Thymus (tissue), 11 donors: ENCODE measurements around the gene POC1A. TPM values are rescaled to one million over a fixed set of nuclear protein-coding genes. Genes with fewer than 3 reads are reported as not detected.

Source experiments
- DNase-seq, 9 donors: peaks; one replicate each; pipeline ENCODE4 v3.0.0-alpha.2; 2013; ENCODE audit warnings: low spot score in 9 of 9, low read depth in 6 of 9, missing footprints in 1 of 9
- H3K27ac ChIP-seq, 2 donors: one replicate each; pipeline ENCODE4 v1.5.1; 2013; ENCODE audit warnings: control low read depth in 1 of 2, low read depth in 1 of 2, low read length in 1 of 2, mild to moderate bottlenecking in 1 of 2, moderate library complexity in 1 of 2
- H3K27me3 ChIP-seq, 2 donors: one replicate each; pipeline ENCODE4 v1.5.1; 2013; ENCODE audit warnings: low read length in 1 of 2; ENCODE audit not compliant: control insufficient read depth in 2 of 2, insufficient read depth in 1 of 2
- H3K36me3 ChIP-seq, 2 donors: one replicate each; pipeline ENCODE4 v1.5.1; 2013; ENCODE audit warnings: low read length in 1 of 2, mild to moderate bottlenecking in 1 of 2, moderate library complexity in 1 of 2; ENCODE audit not compliant: control insufficient read depth in 2 of 2, insufficient read depth in 2 of 2
- H3K4me1 ChIP-seq, 2 donors: one replicate each; pipeline ENCODE4 v1.5.1; 2013; ENCODE audit warnings: low read length in 2 of 2; ENCODE audit not compliant: control insufficient read depth in 2 of 2, insufficient read depth in 2 of 2
- H3K4me3 ChIP-seq, 2 donors: one replicate each; pipeline ENCODE4 v1.5.1; 2013; ENCODE audit warnings: low read length in 2 of 2, control low read depth in 1 of 2, mild to moderate bottlenecking in 1 of 2
- H3K9me3 ChIP-seq, 2 donors: one replicate each; pipeline ENCODE4 v1.5.1; 2013; ENCODE audit warnings: low read length in 1 of 2, mild to moderate bottlenecking in 1 of 2; ENCODE audit not compliant: control insufficient read depth in 2 of 2, insufficient read depth in 1 of 2
- WGBS: extraction: QIAGEN DNeasy Blood & Tissue Kit; methylation state at CpG from one replicate; pipeline ENCODE4 v1.1.7; 2013; 5-methylcytosine and 5-hydroxymethylcytosine counted together
- polyA plus RNA-seq: library from polyadenylated mRNA; stranded (reverse); fragments of 200-250 nt; gene quantifications from one replicate; pipeline ENCODE4 v1.2.3, GENCODE V29; 2013
- total RNA-seq: library from RNA; stranded (reverse); fragments of 120-200 nt; gene quantifications from one replicate; pipeline ENCODE4 v1.2.4, GENCODE V29; 2013
- donor health status: healthy.

The POC1A gene
- total and polyA plus RNA-seq, 2 donors = 2.6 to 12.3 TPM

DNA sequence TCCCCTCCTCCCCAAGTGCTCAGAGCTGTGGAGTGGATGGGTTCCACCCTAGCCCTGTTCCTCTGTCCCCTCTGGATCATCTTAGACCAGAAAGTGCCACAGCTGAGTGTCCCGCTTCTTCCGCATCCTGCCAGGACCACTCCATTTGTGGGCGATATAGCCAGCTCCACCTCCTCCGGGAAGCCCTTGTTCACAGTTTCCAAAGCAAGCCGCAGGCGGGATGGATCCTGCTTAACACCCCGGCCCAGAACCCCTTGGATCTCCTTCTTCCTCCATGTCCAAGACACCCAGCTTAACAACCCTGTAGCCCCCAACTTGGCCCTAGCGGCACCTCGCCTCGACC, 43.2 kb upstream of the POC1A start:
- WGBS = 67% methylated on average over 10 of the region's 10 CpGs
- H3K27ac ChIP-seq = peak overlapping the region; percentile 45 to 77
- no peaks in the 10 kb centered on the region for H3K27me3 ChIP-seq
- DNase-seq = no peak
- H3K36me3 ChIP-seq = peaks cover 2 to 26% of the 10 kb centered on the region in 2 donors
- peaks cover 0 to 6% of the 10 kb centered on the region in 2 donors for H3K9me3 ChIP-seq
- peaks cover 8 to 34% of the 10 kb centered on the region in 2 donors for H3K4me1 ChIP-seq
- H3K4me3 ChIP-seq = peak overlapping the region; percentile 71 to 100

DNA sequence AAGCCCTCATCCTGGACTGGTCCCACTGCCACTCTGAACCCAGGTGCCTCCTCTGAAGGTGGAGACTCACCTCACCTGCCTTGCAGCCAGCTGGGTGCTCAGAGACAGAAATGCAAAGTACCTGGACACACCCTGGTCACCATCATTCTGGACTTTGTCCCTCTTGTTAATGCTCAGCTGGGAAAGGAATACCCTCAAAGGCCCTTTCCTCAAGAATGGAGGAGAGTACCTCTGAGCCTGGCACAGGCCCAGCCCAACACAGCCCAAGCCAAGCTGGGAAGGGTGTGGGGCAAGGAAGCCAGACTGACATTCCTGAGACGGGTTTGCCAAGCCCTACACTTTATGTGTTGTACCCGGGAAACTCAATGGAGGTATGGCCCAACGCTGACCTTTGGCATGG, 42.8 kb upstream of the POC1A start:
- no peak for DNase-seq
- H3K27ac ChIP-seq = no peak overlapping the region
- H3K36me3 ChIP-seq = peaks cover 0 to 22% of the 10 kb centered on the region in 2 donors
- H3K27me3 ChIP-seq = no peaks in the 10 kb centered on the region
- H3K4me1 ChIP-seq = peaks cover 8 to 34% of the 10 kb centered on the region in 2 donors
- H3K4me3 ChIP-seq = no peak overlapping the region
- 94% methylated on average over 3 of the region's 3 CpGs for WGBS
- H3K9me3 ChIP-seq = peaks cover 0 to 6% of the 10 kb centered on the region in 2 donors

DNA sequence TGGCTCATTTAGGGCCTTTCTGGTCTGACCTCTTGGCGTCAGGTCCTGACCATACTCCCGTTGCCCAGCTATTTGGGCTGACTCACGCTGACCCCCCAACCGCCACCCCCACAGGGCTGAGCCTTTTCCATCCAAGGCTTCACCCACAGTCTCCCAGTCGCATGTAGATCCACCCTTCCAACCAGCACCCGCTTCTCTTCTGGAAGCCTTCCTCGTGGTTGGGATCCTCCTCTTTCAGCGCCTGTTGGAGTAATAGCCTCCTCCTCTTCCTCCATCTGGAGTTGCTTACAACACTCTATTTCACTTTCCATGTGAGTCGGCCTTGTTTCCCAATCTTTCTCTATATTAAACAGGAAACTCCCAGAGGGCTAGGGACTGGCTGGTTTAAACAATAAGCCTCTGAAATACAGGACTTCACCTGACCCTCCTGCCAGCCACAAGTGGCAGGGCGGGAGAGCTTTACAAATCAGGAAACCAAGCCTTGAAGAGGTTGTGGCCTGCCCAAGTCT, 41.7 kb upstream of the POC1A start:
- H3K4me3 ChIP-seq = no peak overlapping the region
- H3K9me3 ChIP-seq = peaks cover 0 to 6% of the 10 kb centered on the region in 2 donors
- 92% methylated on average over 10 of the region's 10 CpGs for WGBS
- H3K27me3 ChIP-seq = no peaks in the 10 kb centered on the region
- H3K36me3 ChIP-seq = peaks cover 0 to 15% of the 10 kb centered on the region in 2 donors
- H3K27ac ChIP-seq = peak overlapping the region; percentile 8 to 12
- peaks cover 8 to 31% of the 10 kb centered on the region in 2 donors for H3K4me1 ChIP-seq
- DNase-seq = no peak

DNA sequence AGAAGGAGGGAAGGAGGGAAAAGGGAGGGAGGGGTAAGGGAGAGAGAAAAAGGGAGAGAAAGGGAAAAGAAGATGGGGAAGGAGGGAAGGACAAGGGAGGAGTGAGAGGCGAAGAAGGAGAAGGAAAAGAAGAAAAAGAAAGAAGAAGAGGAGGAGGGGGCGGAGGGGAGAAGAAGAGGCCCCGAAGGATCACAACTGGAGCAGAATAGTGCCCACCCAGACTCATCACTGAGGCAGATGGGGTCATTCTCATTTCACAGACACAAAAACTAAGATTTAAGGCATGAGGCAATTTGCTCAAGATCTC, 41.0 kb upstream of the POC1A start:
- peaks cover 8 to 31% of the 10 kb centered on the region in 2 donors for H3K4me1 ChIP-seq

DNA sequence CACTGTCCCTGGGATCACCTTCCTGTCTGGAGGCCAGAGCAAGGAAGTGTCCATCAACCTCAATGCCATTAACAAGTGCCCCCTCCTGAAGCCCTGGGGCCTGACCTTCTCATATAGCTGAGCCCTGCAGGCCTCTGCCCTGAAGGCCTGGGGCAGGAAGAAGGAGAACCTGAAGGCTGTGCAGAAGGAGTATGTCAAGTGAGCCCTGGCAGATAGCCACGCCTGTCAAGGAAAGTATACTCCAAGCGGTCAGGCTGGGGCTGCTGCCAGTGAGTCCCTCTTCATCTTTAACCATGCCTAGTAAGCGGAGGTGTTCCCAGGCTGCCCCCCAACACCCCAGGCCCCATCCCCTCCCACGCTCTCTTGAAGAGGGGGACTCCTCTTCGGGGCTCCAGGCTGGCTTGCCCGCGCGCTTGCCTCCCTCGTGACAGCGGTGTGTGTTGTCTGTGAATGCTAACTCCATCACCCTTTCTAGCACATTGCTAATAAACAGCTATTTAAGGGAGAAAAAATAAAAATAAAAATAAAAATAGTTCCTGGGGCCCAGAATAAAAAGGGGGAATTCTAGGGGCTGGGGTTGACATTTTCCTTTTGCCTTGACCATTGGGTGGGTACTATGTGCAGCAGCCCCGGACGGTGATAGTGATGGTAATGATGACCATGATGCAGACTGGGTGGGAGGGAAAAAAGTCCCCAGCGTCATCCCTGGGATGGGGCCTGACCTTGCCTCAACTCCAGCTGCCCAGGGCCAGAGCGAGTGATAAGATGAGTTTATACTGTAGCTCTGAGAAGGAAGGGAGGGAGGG, 40.5 kb upstream of the POC1A start:
- Histone ChIP-seq H3K9me3 (peaks cover 0 to 6% of the 10 kb centered on the region in 2 donors), H3K4me1 (peaks cover 8 to 31% of the 10 kb centered on the region in 2 donors), H3K36me3 (peaks cover 0 to 6% of the 10 kb centered on the region in 2 donors), H3K27ac (no peak overlapping the region), H3K4me3 (no peak overlapping the region), H3K27me3 (no peaks in the 10 kb centered on the region)
- no peak for DNase-seq
- 95% methylated on average over 14 of the region's 14 CpGs for WGBS

More for the DNA sequence above, 41.0 kb upstream of the POC1A start:
- H3K9me3 ChIP-seq = peaks cover 0 to 6% of the 10 kb centered on the region in 2 donors
- H3K36me3 ChIP-seq = peaks cover 0 to 11% of the 10 kb centered on the region in 2 donors
- no peaks in the 10 kb centered on the region for H3K27me3 ChIP-seq
- 94% methylated on average over 3 of the region's 3 CpGs for WGBS
- DNase-seq = no peak
- H3K4me3 ChIP-seq = no peak overlapping the region
- H3K27ac ChIP-seq = no peak overlapping the region

DNA sequence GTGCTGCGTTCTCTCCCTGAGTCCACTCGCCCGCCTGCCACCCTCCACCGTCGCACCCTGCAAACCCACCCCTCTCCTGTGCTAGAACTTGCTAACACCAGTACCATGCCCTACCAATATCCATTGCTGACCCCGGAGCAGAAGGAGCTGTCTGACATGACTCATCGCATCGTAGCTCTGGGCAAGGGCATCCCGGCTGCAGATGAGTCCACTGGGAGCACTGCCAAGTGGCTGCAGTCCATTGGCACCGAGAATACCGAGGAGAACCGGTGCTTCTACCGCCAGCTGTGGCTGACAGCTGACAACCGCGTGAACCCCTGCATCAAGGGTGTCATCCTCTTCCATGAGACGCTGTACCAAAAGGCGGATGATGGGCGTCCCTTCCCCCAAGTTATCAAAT, 38.8 kb upstream of the POC1A start:
- Histone ChIP-seq H3K4me1 (peaks cover 0 to 25% of the 10 kb centered on the region in 2 donors), H3K27ac (no peak overlapping the region), H3K9me3 (peaks cover 0 to 6% of the 10 kb centered on the region in 2 donors), H3K4me3 (no peak overlapping the region), H3K27me3 (no peaks in the 10 kb centered on the region), H3K36me3 (no peaks in the 10 kb centered on the region)
- WGBS = 97% methylated on average over 18 of the region's 18 CpGs
- no peak for DNase-seq

DNA sequence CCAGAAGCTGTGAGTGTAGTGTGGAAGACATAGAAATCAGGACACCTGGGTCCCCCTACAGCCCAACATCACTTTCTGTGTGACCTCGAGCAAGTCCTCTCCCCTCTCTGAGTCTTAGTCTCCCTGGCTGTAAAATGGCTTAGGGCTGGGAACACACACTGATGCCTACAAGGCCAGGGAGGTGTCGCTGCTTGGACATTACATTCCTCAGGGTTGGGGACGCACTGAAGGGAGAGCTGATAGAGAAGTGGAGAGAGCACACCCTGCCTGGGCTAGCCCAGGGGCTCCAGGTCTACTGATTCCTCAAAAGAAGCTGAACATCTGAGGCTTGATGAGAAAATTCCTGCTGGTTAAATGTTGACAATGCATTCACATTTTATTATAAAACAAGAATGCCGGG, 37.4 kb upstream of the POC1A start:
- H3K27ac ChIP-seq = no peak overlapping the region
- DNase-seq = no peak
- peaks cover 0 to 12% of the 10 kb centered on the region in 2 donors for H3K4me1 ChIP-seq
- H3K9me3 ChIP-seq = no peaks in the 10 kb centered on the region
- H3K27me3 ChIP-seq = no peaks in the 10 kb centered on the region
- no peaks in the 10 kb centered on the region for H3K36me3 ChIP-seq
- no peak overlapping the region for H3K4me3 ChIP-seq
- 97% methylated on average over 4 of the region's 4 CpGs for WGBS

DNA sequence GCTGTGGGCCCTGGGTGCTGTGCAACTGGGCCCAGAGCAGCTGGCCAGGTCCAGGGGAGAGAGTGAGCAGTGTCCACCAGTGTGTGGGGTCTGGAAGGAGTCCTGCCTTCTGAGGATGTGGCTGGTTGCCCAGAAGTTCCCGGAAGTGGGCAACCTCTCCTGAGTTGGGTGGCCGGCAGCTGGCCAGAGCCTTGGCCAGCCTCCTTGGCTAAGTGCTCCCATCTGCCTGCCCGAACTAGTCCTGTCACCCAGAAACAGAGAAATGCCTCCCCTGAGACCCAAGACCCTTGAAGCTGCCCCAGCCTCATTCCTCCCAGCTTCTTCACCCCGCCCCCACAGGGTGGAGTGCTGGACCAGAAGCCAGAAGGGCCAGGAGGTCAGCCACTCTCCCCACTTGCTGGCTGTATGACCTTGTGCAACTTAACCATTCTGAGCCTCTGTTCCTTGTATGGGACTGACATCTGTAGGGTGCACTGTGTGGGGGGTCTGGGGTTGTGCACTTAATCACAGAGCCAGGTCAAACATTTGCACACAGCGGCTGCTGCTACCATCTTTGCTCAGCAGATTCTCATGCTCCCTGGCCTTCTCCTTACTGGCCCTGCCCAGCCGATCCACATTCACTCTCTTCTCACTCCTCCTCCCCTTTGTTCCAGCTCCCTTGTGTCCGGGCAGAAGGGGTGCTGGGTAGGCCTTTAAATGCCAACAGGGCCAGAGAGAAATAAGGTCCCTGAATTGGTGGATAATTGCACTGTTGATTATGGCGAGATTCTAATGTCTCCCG, 36.3 kb upstream of the POC1A start:
- 96% methylated on average over 9 of the region's 9 CpGs for WGBS

DNA sequence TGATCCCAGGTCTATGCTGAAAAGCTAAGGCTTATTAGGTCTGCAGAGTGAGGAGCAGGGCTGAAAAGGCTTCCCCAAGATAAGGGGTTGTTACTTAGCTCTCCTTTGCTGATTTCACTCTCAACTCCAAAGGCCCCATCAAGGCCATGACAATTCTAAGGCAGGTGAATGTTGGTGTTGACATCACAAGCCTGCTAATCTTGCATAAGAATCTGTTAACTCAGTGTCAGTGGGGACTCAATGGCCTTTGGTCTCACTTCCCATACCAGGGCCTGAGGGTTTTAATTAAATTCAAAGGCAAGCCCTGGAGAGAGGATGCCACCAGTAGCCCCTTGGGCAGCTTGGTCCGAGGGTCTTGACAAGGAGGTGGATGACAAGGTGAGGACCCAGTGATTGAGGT, 34.3 kb upstream of the POC1A start:
- Histone ChIP-seq H3K4me3 (no peak overlapping the region), H3K9me3 (no peaks in the 10 kb centered on the region), H3K27ac (no peak overlapping the region), H3K4me1 (peaks cover 0 to 6% of the 10 kb centered on the region in 2 donors), H3K27me3 (no peaks in the 10 kb centered on the region), H3K36me3 (no peaks in the 10 kb centered on the region)
- WGBS = 97% methylated on average over 1 of the region's 1 CpG
- no peak for DNase-seq

More for the DNA sequence above, 36.3 kb upstream of the POC1A start:
- Histone ChIP-seq H3K9me3 (no peaks in the 10 kb centered on the region), H3K27me3 (no peaks in the 10 kb centered on the region), H3K4me3 (no peak overlapping the region), H3K27ac (no peak overlapping the region), H3K36me3 (no peaks in the 10 kb centered on the region), H3K4me1 (peaks cover 0 to 10% of the 10 kb centered on the region in 2 donors)
- no peak for DNase-seq
